GM21528 (cell line): ENCODE data around the gene NFATC2.

Experiments
- ATAC-seq: cut with Tn5 transposase; IDR thresholded peaks from one replicate; pipeline ENCODE4 v1.9.1; 2021; ENCODE audit warnings: mild to moderate bottlenecking, moderate library complexity; ENCODE audit not compliant: unreplicated experiment, low FRiP score

NFATC2 gene

DNA sequence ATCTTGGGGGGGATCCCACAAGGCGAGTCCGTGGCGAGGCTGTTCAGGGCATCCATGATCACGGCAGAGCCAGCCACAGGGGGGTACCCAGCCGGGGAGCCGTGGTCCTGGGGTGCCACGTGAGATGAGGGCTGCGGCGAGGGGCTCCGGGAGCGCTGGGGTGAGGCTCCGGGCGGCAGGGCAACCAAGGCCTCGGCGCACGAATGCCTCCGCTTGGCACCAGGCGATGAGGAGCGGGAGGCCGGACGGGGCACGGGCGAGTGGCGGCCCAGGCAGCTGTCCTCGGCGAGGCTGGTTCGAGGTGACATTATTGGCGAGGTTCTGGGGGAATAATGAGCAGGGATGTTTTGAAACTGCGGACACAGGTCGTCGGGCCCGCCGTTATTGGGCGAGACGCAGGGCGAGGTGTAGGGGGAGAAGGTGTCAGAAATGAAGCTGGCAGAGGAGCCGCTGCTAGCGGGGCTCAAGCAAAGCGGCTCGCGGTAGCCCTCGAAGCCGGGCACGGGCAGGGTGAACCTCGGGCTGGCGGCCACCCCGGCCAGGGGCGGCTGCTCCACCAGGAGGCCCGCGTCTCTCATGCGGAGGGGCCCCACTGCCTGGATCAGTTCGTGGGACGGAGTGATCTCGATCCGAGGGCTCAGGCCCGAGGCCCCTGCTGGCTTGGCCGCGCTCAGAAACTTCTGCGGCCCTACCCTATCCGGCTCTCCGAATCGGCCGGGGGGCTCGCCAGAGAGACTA lies 19.1 kb downstream of the NFATC2 start:
- no peak for ATAC-seq

- ATAC-seq = no peak
These were observed 20.3 kb downstream of the NFATC2 start for GRCh38 chr20:51522207-51522606.

DNA sequence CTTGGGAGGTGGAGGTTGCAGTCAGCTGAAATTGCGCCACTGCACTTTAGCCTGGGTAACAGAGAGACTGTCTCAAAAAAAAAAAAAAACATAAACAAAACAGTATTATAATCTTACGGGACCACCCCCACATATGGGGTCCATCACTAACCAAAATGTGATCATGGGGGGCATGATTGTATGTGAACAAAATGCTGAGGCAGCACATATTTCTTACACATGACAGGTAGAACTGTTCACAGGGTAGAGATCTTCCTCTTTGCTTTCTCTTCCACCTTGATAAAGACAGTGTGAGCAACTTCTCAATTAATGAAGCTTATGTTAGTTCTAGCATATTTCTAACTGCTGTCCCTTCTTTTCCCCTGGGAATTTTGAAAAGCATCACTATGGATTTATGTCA lies 24.7 kb downstream of the NFATC2 start:
- no peak for ATAC-seq

- ATAC-seq = no peak
These were observed 25.7 kb downstream of the NFATC2 start for GRCh38 chr20:51516855-51517254.

DNA sequence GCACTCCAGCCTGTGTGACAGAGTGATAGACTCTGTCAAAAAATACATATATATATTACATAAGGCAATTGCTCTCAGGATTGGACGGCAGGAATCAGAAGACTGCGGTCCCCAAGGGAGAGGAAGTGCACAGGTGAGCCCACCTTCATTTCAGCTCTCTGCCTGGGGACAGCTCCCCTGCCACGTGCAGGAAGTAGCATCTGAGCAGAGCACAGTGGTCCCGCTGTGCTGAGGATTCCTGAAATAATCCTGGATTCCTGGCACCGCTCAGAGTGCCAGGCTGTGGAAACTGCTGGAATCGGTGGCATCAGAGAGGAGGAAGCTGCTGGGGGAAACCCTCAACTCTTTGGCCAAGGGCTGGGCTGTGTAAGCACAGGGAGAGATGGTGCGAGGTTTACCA lies 27.7 kb downstream of the NFATC2 start:
- ATAC-seq = no peak

DNA sequence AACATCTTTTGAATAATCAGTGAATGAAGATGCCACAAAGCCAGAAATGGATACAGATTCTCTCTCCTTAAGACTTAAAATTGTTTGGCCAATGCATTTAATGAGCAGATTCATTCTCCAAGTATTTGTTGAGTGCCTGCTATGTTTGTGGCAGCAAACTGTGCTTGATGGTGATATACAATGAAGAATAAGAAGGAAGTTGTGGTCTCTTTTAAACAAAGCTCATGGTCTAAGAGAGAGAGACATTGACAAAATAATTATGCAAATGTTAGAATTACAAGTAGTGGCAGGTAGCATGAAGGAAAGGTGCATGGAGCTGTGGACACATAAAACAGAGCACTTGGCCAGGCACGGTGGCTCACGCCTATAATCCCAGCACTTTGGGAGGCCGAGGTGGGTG lies 28.3 kb downstream of the NFATC2 start:
- ATAC-seq = no peak

DNA sequence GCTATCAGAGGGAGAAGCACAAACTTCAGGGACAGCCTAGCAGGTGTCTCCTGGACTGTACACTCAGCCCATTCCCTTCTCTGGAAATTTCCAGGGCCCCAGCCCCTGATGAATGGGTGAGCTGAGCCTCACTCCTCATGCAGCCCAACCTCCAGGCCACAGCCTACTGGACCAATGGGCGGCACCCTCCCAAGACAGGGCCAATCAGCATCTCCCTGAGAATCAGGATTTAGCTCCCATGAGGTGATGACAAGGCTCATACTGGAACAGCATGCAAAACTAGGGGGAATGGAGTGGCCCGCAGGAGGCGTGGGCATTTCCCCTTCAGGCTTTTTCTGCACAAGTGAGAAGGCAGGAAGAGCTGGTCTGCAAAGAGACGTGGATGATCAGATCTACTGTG lies 29.0 kb downstream of the NFATC2 start:
- ATAC-seq = no peak

DNA sequence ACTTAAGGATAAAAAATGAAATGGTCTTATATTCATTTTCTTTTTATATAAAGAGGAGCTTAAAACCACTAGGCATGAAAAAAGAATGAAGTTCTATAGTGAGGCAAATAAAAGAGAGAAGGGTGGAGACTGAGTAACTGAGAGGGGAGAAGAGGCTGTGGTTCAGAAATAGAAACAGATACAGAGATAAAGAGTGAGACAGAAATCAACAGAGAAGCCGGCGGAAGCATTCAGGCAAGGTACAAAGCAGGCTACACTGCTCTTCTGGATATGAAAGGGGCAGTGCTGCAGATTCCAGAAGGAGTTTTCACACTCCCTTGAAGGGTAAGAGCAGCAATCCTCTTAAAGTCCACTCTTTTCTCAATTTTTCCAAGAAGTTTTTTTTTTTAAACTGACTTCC lies 29.9 kb downstream of the NFATC2 start:
- ATAC-seq = no peak

DNA sequence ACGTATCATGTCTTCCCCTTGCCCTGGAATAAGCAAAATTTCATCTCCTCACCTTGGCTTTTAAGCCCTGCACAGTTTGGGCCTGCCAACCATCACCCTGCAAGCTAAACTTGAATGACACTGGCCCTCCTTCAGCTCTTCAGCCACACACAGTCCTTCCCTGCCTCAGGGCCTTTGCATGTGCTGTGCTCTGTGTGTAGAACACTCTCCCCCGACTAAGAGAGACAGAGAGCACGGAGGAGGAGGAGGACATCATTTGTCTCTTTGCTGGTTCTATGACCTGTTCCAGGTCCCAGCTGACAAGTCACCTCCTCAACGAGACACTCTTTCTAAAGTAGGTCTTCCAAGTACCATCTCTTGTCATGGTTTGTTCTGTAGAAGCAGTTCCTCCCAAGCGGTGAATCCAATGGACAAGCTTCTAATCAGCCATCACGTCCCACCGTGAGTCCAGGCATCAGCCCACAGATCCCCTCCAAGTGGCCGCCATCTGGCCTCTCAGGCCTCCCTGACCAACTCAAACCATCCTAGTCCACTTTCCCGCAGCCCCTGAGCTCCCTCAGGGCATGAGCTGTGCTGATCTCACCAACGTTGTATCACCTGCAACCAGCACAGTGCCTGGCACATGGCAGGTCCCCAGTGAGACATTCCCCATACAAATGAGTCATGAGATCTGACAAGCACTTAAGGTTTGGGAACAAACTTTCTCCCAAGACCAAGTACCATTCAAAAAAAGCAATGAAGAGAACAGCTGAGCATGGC lies 30.5 kb downstream of the NFATC2 start:
- ATAC-seq = no peak

DNA sequence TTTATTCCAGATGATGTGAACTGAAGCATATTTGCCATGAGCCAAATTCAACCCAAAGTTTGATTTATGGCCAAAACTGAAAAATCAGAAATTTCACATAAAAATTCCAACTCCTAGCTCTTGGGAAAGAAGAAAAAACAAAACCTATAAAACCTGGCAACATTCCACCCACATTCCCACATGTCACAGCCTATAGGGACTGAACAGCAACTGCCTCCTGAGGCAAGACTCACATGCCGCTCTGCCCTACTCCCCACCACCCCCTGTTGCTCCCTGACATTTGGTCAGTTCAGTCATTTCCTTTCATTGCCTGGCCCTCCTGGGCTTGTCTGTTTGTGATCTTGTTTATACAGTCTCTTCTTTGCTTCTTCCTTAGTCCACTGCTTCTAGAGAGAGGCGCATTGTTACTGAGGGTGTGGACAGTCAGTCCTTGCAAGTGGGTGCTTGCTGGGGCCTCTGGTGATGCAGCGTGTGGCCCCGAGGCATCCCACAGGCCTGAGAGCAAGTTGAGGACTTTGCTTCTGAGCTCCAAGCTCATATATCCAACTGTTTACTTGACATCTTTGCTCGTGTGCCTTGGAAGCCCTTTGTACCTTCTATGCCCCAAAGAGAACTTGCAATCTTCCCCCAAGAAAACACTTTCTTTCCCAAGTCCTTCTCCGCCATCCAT lies 31.4 kb downstream of the NFATC2 start:
- ATAC-seq = no peak

- no peak for ATAC-seq
These were observed 32.4 kb downstream of the NFATC2 start for GRCh38 chr20:51510169-51510568.

GRCh38 chr20:51509208-51509607 lies 33.3 kb downstream of the NFATC2 start:
- no peak for ATAC-seq

- ATAC-seq = no peak
These were observed 33.7 kb downstream of the NFATC2 start for GRCh38 chr20:51508780-51509179.

- no peak for ATAC-seq
These were observed 34.4 kb downstream of the NFATC2 start for GRCh38 chr20:51508158-51508557.

- no peak for ATAC-seq
These were observed 35.1 kb downstream of the NFATC2 start for GRCh38 chr20:51507216-51508036.

- ATAC-seq = no peak
These were observed 35.8 kb downstream of the NFATC2 start for GRCh38 chr20:51506527-51507215.

- ATAC-seq = no peak
These were observed 37.0 kb downstream of the NFATC2 start for GRCh38 chr20:51505566-51505965.

- no peak for ATAC-seq
These were observed 39.1 kb downstream of the NFATC2 start for GRCh38 chr20:51503376-51503775.

- no peak for ATAC-seq
These were observed 41.6 kb downstream of the NFATC2 start for GRCh38 chr20:51500936-51501335.

GRCh38 chr20:51500311-51500710 lies 42.2 kb downstream of the NFATC2 start:
- ATAC-seq = peak; percentile 57
